ENCODE measurements around the gene ZNF594. TPM values are rescaled to one million over a fixed set of nuclear protein-coding genes. Genes with fewer than 3 reads are reported as not detected.

ZNF594 gene
- total RNA-seq: 2.3 and 4.6 TPM in 2 replicates

DNA sequence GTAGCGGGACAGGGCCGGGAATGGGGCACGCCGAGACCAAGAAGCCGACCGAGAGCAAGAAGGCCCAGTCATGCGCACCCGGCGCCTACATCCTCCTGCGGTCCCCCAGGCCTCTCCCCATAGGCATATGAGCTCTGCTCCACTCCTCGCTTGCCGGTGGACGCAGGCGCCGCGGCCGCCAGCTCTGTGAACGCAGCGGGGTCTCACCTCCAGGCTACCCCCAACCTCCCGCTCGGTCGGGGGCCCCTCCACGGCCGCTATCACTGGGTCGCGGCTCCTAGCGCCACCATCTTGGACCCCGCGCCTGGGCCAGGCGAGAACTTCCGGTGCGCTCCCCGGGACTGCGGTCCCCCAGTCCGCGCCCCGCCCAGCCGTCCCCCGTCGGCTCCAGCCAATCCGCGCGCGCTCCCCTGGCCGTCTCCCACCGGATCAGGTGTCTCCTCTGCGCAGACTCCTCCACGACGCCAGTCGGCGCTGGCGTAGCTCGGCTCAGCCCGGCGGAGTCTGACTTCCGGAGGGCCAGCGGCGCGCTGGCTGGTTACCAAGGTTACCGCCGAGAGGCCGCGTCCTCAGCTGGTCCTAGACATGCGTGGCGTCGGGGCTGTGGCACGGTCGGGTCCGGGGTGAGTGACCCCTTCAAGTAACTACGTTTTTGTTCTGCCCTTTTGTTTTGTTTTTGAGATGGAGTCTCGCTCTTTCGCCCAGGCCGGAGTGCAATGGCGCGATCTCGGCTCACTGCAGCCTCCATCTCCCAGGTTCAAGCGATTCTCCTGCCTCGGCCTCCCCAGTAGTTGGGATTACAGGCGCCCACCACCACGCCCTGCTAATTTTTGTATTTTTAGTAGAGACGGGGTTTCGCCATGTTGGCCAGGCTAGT is at the start of gene ZNF594:
ZNF594 (minus strand) TSS at position 328 of the 877 bp plus-strand sequence. CDS start 7,612 bp downstream, outside the sequence.

GRCh38 chr17:5234645-5235576 is 43.2 kb upstream of the ZNF594 start, which contains the start of gene SCIMP:
Gene SCIMP, minus strand, starts transcription at chr17:5234860. Its CDS starts 105 bp downstream, at chr17:5234755.

Other genes starting within 250 kb of the ZNF594 start
- gene PFN1, start 243.3 kb downstream of the ZNF594 start, total RNA-seq: 382 and 601 TPM in 2 replicates
- 1.5 and 3.9 TPM in 2 replicates for gene ENO3, start 240.7 kb downstream of the ZNF594 start, total RNA-seq
- 34.7 and 38.2 TPM in 2 replicates for gene SPAG7, start 224.1 kb downstream of the ZNF594 start, total RNA-seq
- gene CAMTA2, start 204.2 kb downstream of the ZNF594 start, total RNA-seq: 4.5 and 5.3 TPM in 2 replicates
- gene INCA1, start 194.3 kb downstream of the ZNF594 start, total RNA-seq: 0.21 TPM in 1 of 2 replicates, not detected in the other
- 103 and 111 TPM in 2 replicates for gene KIF1C, start 193.9 kb downstream of the ZNF594 start, total RNA-seq
- 0.48 and 1.7 TPM in 2 replicates for gene SLC52A1, start 156.4 kb downstream of the ZNF594 start, total RNA-seq
- gene ZFP3, start 113.4 kb downstream of the ZNF594 start, total RNA-seq: 0.43 and 0.48 TPM in 2 replicates
- gene ZNF232, start 80.0 kb downstream of the ZNF594 start, total RNA-seq: 5.3 and 5.5 TPM in 2 replicates
- not detected in 2 replicates for gene USP6, start 75.8 kb downstream of the ZNF594 start, total RNA-seq
- gene SCIMP, start 43.0 kb upstream of the ZNF594 start, total RNA-seq: under 0.01 TPM in 1 of 2 replicates, not detected in the other
- 28.4 and 37.5 TPM in 2 replicates for gene RABEP1, start 90.4 kb upstream of the ZNF594 start, total RNA-seq
- 85.1 and 104 TPM in 2 replicates for gene NUP88, start 227.8 kb upstream of the ZNF594 start, total RNA-seq
- 47.1 and 49.2 TPM in 2 replicates for gene RPAIN, start 228.3 kb upstream of the ZNF594 start, total RNA-seq
- 324 and 401 TPM in 2 replicates for gene C1QBP, start 247.3 kb upstream of the ZNF594 start, total RNA-seq

All from tracheal epithelial cell (primary cell).